Activated naive CD4-positive, alpha-beta T cell treated with anti-CD3 and anti-CD28 coated beads for 36 hours (primary cell): Measurements from ENCODE around the gene SCN4B. TPM values are rescaled to one million over a fixed set of nuclear protein-coding genes. Genes with fewer than 3 reads are reported as not detected.
A peak's percentile ranks its signal among the peaks of the same experiment; 100 is the strongest.

Experiments used
- CTCF ChIA-PET: fragments of 350-600 bp; sonication (Branson Sonifier 250); formaldehyde crosslinking; loops from one replicate; lab custom pipeline; 2021; ENCODE audit warnings: antibody characterized with exemption; lab: Charles Lee
- DNase-seq: peaks from one replicate; pipeline ENCODE4 v3.0.0-alpha.2; 2020
- H3K27ac Mint-ChIP-seq: one replicate; pipeline ENCODE4 v1.8.0; 2021; ENCODE audit warnings: mild to moderate bottlenecking, mixed read lengths
- H3K27me3 Mint-ChIP-seq: one replicate; pipeline ENCODE4 v1.8.0; 2021; ENCODE audit warnings: low read depth, mixed read lengths
- H3K36me3 Mint-ChIP-seq: one replicate; pipeline ENCODE4 v1.8.0; 2021; ENCODE audit warnings: low read depth, mixed read lengths
- H3K4me1 Mint-ChIP-seq: one replicate; pipeline ENCODE4 v1.8.0; 2021; ENCODE audit warnings: low read depth, mixed read lengths
- H3K4me3 Mint-ChIP-seq: one replicate; pipeline ENCODE4 v1.8.0; 2021; ENCODE audit warnings: mild to moderate bottlenecking, moderate library complexity, mixed read lengths
- H3K9me3 Mint-ChIP-seq: one replicate; pipeline ENCODE4 v1.8.0; 2021; ENCODE audit warnings: mixed read lengths
- intact Hi-C: fragments of 100-400 bp; cut with micrococcal nuclease; formaldehyde crosslinking; loops from one replicate; pipeline ENCODE4 v1.15.1; 2023
- total RNA-seq, 2 experiments: library from RNA; stranded (reverse); gene quantifications; one replicate each; pipeline ENCODE4 v1.2.3, GENCODE V29; 2021

SCN4B gene
- total RNA-seq, 2 experiments from 2014 or later, result 0.07 to 0.12 TPM

DNA sequence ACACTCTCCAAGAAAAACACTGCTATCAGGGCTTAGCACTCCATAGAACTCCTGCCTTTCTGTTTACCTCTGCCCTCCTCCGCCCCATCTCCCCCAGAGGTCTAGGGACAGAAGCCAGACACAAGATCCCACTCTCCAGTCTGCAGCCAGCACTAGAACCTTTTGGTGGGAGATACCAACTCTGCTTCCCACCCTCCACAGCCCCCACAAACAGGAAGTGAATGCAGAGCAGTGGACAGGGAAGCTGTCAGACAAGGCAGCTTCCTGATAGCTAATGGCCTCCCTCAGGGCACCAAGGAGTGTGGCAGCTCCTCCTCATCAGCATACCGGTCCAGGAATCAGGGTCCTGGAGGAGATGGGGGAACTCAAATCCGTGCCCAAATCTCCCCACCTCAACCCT is 5.1 kb downstream of the SCN4B start:
- no peaks in the 10 kb centered on the region for H3K36me3 Mint-ChIP-seq
- H3K4me1 Mint-ChIP-seq, result peaks cover 3% of the 10 kb centered on the region

DNA sequence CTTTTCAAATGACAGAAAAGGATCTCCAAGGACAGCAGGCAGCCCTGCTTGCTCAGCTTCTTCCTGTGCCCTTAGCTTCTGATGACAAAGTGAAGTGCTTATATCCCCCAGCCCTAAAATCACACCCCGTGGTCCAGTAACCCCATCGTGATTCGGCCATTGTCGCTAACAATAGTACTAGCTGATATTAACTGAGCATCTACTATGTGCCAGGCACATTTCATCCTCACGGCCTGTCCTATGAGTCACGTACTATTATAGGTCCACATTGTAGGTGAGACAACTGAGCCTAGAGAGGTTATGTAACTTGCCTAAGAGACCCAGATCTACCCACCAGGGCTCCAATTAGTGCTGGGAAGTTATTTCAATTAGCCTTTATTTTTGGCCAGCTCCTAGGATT is 6.1 kb downstream of the SCN4B start:
- no peak overlapping the region for H3K27ac Mint-ChIP-seq
- no peak for DNase-seq
- H3K4me1 Mint-ChIP-seq, result peaks cover 3% of the 10 kb centered on the region
- peak overlapping the region; percentile 73 for H3K4me3 Mint-ChIP-seq
- H3K27me3 Mint-ChIP-seq, result peaks cover 43% of the 10 kb centered on the region
- no peaks in the 10 kb centered on the region for H3K36me3 Mint-ChIP-seq
- H3K9me3 Mint-ChIP-seq, result no peaks in the 10 kb centered on the region
- CTCF ChIA-PET, result interaction anchor here (0.7 to 6.3 kb wide), 4 partner anchors 24 to 157 kb away, joined by 3 to 105 read pairs (median 3); no protein-coding TSS in a partner anchor
- intact Hi-C loops, result loop anchor here (5.0 kb wide), 1 partner anchor 461 kb away; the partner anchor contains the start of gene PHLDB1

More for the DNA sequence above, 5.1 kb downstream of the SCN4B start:
- intact Hi-C loops, result loop anchor here (5.0 kb wide), 1 partner anchor 460 kb away; the partner anchor contains the start of gene PHLDB1
- H3K4me3 Mint-ChIP-seq, result no peak overlapping the region
- peaks cover 40% of the 10 kb centered on the region for H3K27me3 Mint-ChIP-seq
- H3K9me3 Mint-ChIP-seq, result no peaks in the 10 kb centered on the region
- CTCF ChIA-PET, result interaction anchor here (6.3 kb wide), 1 partner anchor 23 kb away, joined by 105 read pairs; no protein-coding TSS in a partner anchor
- DNase-seq, result no peak
- H3K27ac Mint-ChIP-seq, result no peak overlapping the region

DNA sequence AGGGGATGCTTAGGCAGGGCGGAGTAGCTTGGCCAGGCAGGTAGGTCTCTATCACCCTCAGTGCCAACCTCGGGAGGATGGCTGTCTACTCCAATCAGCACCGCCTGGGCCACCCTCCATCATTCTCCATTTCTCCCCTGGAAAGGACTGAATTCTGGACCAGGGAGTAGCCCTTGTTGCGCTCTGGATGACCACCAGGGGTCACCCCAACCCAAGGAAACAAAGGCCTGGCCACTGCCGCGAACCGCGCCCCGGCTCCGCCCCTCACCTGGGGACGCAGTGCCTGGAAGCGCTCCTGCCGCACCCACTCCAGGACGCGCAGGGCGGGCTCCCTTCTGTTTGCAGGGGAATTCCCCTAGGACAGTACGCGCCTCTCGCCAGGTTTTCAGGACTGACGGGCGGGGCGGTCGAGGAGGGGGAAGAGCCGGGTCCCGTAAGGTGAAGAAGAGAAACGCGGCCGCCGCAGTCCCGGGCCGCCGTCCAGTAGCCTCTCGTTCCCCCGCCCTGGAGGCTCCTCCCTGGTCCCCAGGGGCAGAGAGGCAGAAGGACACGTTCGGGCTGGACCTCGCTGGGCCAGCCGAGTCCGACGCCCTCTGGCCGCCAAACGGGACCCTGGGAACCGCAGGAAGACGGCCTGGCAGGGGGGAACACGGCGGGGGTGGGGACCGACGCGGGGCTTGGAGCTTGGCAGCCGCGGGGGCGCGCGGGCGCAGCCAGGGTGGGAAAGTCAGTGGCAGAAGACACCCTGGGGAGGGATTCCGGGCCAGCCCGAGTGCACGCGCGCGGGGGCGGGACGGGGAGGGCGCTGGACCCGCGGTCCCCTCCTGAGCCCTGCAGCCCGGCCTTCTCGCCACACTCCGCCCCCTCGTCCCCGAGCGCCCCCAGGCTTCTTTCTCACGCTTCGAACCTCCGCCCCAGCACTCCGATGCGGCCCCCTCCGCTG is 7.1 kb downstream of the SCN4B start:
- Mint-ChIP-seq H3K27me3 (peaks cover 40% of the 10 kb centered on the region), H3K36me3 (no peaks in the 10 kb centered on the region), H3K27ac (no peak overlapping the region), H3K9me3 (no peaks in the 10 kb centered on the region), H3K4me1 (peaks cover 3% of the 10 kb centered on the region), H3K4me3 (peak overlapping the region; percentile 77)
- intact Hi-C loops, result loop anchor here (1.0 to 5.0 kb wide), 9 partner anchors 26 to 514 kb away; partner anchors contain the start of genes ATP5MG, PHLDB1 and UBE4A
- DNase-seq, result peak; percentile 96
- CTCF ChIA-PET, result interaction anchor here (0.7 to 6.3 kb wide), 16 partner anchors 12 to 424 kb away, joined by 3 to 105 read pairs (median 3); partner anchors contain the start of gene MPZL2

DNA sequence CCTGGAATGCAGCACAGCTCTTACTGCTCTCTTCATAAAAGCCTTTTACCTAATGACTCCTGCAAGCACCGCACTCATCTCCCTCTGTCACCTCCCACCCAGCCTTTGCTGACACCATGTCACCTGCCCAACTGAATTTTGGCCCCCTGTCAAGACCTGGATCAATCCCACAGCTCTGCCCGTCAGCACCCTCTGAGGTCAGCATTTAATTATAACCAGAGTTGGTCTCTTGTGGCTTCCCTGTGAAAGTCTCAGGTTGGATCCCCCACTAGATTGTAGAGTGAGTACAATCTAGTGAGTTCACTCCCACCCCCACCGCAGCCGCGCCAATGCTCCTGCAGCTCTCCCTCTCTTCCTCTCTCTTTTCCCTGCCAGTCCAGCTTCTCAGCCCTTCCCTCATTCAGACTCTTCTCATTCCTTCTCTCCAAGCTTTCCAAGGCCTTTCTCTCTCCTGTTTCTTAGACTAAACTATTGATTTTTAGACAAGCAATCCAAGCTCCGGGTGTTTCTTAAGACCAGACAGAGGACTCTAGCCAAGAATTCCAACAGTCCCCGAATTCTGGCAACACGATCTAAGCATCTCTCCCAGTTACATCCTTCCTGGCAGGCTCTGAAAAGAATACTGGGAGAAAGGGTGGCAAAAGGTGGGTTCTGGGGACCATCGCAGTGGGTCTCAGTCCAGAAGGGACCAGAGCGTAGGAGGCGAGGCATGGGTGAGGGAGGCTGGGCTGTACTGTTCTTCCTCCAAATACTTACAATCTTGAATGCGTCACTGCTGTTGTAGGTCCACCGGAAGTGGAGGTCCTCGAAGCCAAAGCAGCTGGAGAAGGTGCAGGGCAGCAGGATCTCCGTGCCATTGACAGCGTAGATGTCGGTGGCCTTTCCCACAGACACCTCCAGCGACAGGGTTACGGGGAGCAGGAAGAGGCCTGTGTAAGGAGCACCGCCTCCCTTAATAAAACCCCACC is 8.0 kb downstream of the SCN4B start:
- H3K36me3 Mint-ChIP-seq, result no peaks in the 10 kb centered on the region
- no peak for DNase-seq
- H3K4me3 Mint-ChIP-seq, result no peak overlapping the region
- CTCF ChIA-PET, result interaction anchor here (0.7 to 6.3 kb wide), 17 partner anchors 8 to 425 kb away, joined by 3 to 105 read pairs (median 4); partner anchors contain the start of genes MPZL2 and SCN4B
- peaks cover 42% of the 10 kb centered on the region for H3K27me3 Mint-ChIP-seq
- intact Hi-C loops, result loop anchor here (1.0 to 5.0 kb wide), 9 partner anchors 27 to 515 kb away; partner anchors contain the start of genes ATP5MG, PHLDB1 and UBE4A
- no peak overlapping the region for H3K27ac Mint-ChIP-seq
- H3K9me3 Mint-ChIP-seq, result no peaks in the 10 kb centered on the region
- H3K4me1 Mint-ChIP-seq, result peaks cover 3% of the 10 kb centered on the region

DNA sequence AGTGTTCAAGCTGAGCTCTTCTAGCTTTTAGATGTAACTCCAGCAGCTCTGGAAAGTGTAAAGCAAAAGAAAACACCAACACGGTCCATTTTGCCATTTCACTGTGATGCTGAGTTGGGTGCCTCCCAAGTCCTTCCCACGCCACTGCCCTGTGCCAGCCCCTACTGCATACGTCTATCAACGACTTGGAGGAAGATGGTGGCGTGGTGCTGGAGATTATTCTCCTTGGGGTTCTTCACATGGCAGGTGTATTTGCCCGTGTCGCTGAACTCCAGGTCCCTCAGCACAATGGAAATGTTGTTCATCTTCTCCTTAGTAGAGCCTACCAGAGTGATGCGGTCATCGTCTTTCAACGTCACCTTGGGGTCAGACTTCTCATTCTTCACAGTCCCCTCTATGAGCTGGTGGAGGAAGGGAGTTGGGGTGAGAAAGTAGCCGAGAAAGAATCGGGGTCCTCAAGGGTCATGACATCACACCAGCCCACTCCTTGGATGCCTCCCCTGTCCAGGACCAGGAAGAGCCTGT is 8.9 kb downstream of the SCN4B start:
- H3K9me3 Mint-ChIP-seq, result no peaks in the 10 kb centered on the region
- CTCF ChIA-PET, result interaction anchor here (0.9 to 6.3 kb wide), 11 partner anchors 9 to 426 kb away, joined by 3 to 105 read pairs (median 5); partner anchors contain the start of gene SCN4B
- peaks cover 41% of the 10 kb centered on the region for H3K27me3 Mint-ChIP-seq
- intact Hi-C loops, result no loop called here
- H3K27ac Mint-ChIP-seq, result no peak overlapping the region
- no peak for DNase-seq
- peaks cover 3% of the 10 kb centered on the region for H3K4me1 Mint-ChIP-seq
- H3K4me3 Mint-ChIP-seq, result no peak overlapping the region
- no peaks in the 10 kb centered on the region for H3K36me3 Mint-ChIP-seq

DNA sequence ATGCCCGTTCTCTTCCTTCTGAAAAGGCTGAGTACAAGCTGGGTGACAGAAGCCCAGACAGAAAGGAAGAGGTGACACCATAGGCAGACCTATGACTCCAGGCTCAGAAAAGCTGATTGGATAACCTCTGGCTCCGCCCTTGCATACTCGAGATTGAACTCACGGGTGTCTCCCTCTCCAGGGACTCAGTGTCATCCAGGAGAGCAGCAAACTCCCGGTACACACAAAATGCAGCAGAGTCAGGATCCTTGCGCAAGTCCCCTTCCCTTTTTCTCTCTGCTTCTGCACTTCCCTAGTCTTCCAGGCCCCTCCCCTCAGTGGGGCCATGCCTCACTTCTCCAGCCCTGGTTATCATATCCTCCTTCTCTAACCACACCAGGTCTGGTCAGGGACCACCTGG is 9.8 kb downstream of the SCN4B start:
- H3K27ac Mint-ChIP-seq, result no peak overlapping the region
- CTCF ChIA-PET, result interaction anchor here (0.9 to 6.3 kb wide), 8 partner anchors 9 to 427 kb away, joined by 3 to 105 read pairs (median 4); no protein-coding TSS in a partner anchor
- DNase-seq, result no peak
- intact Hi-C loops, result no loop called here
- H3K4me3 Mint-ChIP-seq, result no peak overlapping the region
- peaks cover 41% of the 10 kb centered on the region for H3K27me3 Mint-ChIP-seq
- H3K36me3 Mint-ChIP-seq, result no peaks in the 10 kb centered on the region
- no peaks in the 10 kb centered on the region for H3K9me3 Mint-ChIP-seq
- H3K4me1 Mint-ChIP-seq, result peaks cover 3% of the 10 kb centered on the region

DNA sequence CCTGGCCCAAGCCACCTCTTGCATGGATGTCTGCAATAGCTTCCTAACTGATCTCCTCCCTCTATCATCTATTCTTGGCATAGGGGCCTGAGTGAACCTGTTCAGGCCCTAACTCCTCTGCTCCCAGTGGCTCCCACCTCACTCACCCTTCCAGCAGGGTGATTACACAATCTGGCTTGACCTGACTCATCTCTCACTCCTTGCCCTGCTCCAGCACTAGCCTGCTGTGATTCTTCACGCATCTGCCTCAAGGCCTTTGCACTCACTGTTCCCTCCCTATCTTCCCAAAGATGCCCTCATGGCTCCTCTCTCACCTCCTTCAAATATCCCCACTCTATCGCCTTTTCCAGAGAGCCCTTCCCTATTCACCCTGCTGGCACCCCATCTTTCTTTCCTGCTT is 10.5 kb downstream of the SCN4B start:
- Mint-ChIP-seq H3K4me3 (no peak overlapping the region), H3K27ac (no peak overlapping the region), H3K27me3 (peaks cover 41% of the 10 kb centered on the region), H3K36me3 (no peaks in the 10 kb centered on the region), H3K4me1 (peaks cover 3% of the 10 kb centered on the region), H3K9me3 (no peaks in the 10 kb centered on the region)
- intact Hi-C loops, result no loop called here
- CTCF ChIA-PET, result interaction anchor here (1.6 to 6.3 kb wide), 2 partner anchors 28 to 57 kb away, joined by 3 to 105 read pairs; no protein-coding TSS in a partner anchor
- DNase-seq, result no peak

DNA sequence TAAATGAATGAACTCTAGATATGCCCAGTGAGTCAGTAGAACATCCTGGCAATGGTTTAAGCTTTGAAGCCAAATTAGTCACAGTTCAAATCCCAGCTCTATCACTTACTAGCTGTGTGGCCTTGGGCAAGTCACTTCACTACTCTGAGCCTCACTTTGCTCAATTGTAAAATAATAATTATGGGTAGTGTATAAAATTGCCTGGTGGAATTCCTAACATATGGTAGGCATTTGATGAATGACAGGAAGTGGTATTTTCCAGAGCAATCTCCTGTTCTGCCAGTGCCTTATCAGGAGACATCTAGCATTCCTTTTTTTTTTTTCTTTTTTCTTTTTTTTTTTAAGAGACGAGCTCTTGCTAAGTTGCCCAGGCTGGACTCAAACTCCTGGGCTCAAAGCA is 13.0 kb downstream of the SCN4B start:
- intact Hi-C loops, result no loop called here
- no peak for DNase-seq
- H3K36me3 Mint-ChIP-seq, result no peaks in the 10 kb centered on the region
- no peaks in the 10 kb centered on the region for H3K4me1 Mint-ChIP-seq
- no peak overlapping the region for H3K4me3 Mint-ChIP-seq
- CTCF ChIA-PET, result interaction anchor here (2.9 kb wide), 1 partner anchor 32 kb away, joined by 24 read pairs; no protein-coding TSS in a partner anchor
- H3K27me3 Mint-ChIP-seq, result peaks cover 31% of the 10 kb centered on the region
- H3K9me3 Mint-ChIP-seq, result no peaks in the 10 kb centered on the region
- no peak overlapping the region for H3K27ac Mint-ChIP-seq

DNA sequence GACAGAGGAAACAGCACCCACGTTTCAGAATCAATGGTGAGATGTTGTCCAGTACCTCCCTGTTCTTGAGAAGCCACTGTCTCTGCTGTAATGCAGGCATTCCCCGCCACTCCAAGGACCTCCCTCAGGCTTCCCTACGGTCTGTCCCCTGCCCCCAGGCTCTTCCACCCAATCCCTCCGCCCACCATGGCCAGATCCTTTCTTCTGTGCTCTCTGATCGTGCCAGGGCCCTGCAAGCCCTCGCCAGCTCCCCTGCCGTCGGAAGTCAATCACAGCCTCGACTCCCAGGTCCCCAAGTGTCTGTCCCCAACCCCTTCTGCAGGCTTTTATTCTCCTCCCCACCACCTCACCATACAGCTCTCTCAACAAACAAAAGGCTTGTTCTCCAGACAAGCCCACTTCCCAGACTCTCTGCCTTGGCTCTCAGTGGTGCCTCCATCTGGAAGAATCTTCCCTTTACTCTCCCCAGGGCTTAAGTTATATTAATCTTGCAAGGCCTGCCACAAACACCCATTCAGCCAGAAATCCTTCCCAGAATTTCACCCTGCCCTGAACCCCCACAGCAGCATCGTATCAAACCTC is 13.7 kb downstream of the SCN4B start:
- CTCF ChIA-PET, result interaction anchor here (2.9 kb wide), 1 partner anchor 33 kb away, joined by 24 read pairs; no protein-coding TSS in a partner anchor
- peaks cover 25% of the 10 kb centered on the region for H3K27me3 Mint-ChIP-seq
- DNase-seq, result no peak
- H3K4me1 Mint-ChIP-seq, result no peaks in the 10 kb centered on the region
- no peaks in the 10 kb centered on the region for H3K36me3 Mint-ChIP-seq
- H3K27ac Mint-ChIP-seq, result no peak overlapping the region
- no peak overlapping the region for H3K4me3 Mint-ChIP-seq
- intact Hi-C loops, result no loop called here
- no peaks in the 10 kb centered on the region for H3K9me3 Mint-ChIP-seq

DNA sequence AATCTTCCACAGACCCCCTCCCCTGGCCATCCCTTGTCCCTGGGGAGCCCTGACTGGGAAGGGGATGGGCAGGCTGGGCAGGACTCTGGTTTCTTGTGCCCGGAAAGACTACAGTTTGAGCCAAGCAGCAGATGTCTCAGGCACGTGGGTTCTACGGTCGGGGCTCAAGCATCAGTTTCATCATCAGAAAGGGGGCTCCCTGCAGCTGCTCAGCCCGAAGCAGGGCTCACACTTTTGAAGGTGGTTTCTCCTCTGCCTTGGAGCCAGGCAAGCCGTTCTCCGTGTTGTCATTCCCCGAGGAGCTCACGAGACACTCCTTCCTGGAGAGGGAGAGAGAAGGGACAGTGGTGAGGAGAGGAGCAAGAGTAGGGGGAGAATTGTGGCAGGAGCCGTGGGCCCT is 15.8 kb downstream of the SCN4B start:
- H3K4me1 Mint-ChIP-seq, result no peaks in the 10 kb centered on the region
- no peak overlapping the region for H3K4me3 Mint-ChIP-seq
- DNase-seq, result no peak
- no peaks in the 10 kb centered on the region for H3K36me3 Mint-ChIP-seq
- intact Hi-C loops, result no loop called here
- peaks cover 5% of the 10 kb centered on the region for H3K27me3 Mint-ChIP-seq
- no peak overlapping the region for H3K27ac Mint-ChIP-seq
- CTCF ChIA-PET, result interaction anchor here (1.5 kb wide), 1 partner anchor 35 kb away, joined by 3 read pairs; no protein-coding TSS in a partner anchor
- H3K9me3 Mint-ChIP-seq, result no peaks in the 10 kb centered on the region

DNA sequence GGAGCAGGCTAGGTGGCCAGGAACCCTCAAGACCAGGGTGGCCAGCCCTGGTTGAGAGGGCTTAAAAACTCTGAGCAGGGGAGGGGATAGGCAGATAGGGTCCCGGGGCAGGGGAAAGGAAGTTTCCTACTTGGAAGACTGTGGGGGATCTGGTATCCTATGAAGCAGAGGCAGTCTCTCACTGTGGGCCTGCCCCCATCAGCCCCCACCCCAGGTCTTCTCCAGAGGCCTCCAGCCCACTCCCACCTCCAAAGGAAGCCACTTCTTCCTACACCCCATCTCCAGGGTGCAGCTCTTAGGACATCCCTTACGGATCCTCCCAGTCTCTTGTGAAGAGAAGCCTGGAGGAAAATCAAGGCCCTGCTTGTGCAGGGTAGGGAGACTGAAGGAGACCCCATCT is 16.3 kb downstream of the SCN4B start:
- Mint-ChIP-seq H3K4me1 (no peaks in the 10 kb centered on the region), H3K27ac (no peak overlapping the region)

More for the DNA sequence above, 16.3 kb downstream of the SCN4B start:
- CTCF ChIA-PET, result interaction anchor here (1.5 kb wide), 1 partner anchor 35 kb away, joined by 3 read pairs; no protein-coding TSS in a partner anchor
- Mint-ChIP-seq H3K27me3 (peaks cover 2% of the 10 kb centered on the region), H3K36me3 (no peaks in the 10 kb centered on the region), H3K9me3 (no peaks in the 10 kb centered on the region), H3K4me3 (no peak overlapping the region)
- intact Hi-C loops, result no loop called here
- no peak for DNase-seq
